Osteocyte (in vitro differentiated cells): Measurements from ENCODE around the gene TNRC6B. TPM values are rescaled to one million over a fixed set of nuclear protein-coding genes. Genes with fewer than 3 reads are reported as not detected.

Experiments
- DNase-seq: peaks from one replicate; pipeline ENCODE4 v3.0.0; 2021; ENCODE audit warnings: mixed read lengths; ENCODE audit not compliant: unreplicated experiment; ENCODE audit errors: extremely low spot score
- H3K27ac Mint-ChIP-seq: one replicate; pipeline ENCODE4 v1.8.0; 2021; ENCODE audit warnings: mild to moderate bottlenecking, mixed read lengths; ENCODE audit not compliant: unreplicated experiment
- H3K27me3 Mint-ChIP-seq: one replicate; pipeline ENCODE4 v1.8.0; 2021; ENCODE audit warnings: mixed read lengths; ENCODE audit not compliant: unreplicated experiment
- H3K36me3 Mint-ChIP-seq: one replicate; pipeline ENCODE4 v1.8.0; 2021; ENCODE audit warnings: mixed read lengths; ENCODE audit not compliant: unreplicated experiment
- H3K4me1 Mint-ChIP-seq: one replicate; pipeline ENCODE4 v1.8.0; 2021; ENCODE audit warnings: mixed read lengths; ENCODE audit not compliant: unreplicated experiment
- H3K4me3 Mint-ChIP-seq: one replicate; pipeline ENCODE4 v1.8.0; 2021; ENCODE audit warnings: mild to moderate bottlenecking, moderate library complexity, mixed read lengths; ENCODE audit not compliant: unreplicated experiment
- H3K9me3 Mint-ChIP-seq: one replicate; pipeline ENCODE4 v1.8.0; 2021; ENCODE audit warnings: mixed read lengths; ENCODE audit not compliant: unreplicated experiment
- total RNA-seq: library from RNA; stranded (reverse); gene quantifications from 2 replicates; pipeline ENCODE4 v1.2.1, GENCODE V29; 2021
- TF ChIP-seq, protein P1 (sequence below): fragments of 200-600 bp; sonication (generic); IDR thresholded peaks from 2 replicates; pipeline ENCODE4 v1.5.0; 2021; ENCODE audit warnings: antibody characterized with exemption, mild to moderate bottlenecking, moderate library complexity

TNRC6B gene
- total RNA-seq, 1 donor from 2014 or later = 47.4 TPM

DNA sequence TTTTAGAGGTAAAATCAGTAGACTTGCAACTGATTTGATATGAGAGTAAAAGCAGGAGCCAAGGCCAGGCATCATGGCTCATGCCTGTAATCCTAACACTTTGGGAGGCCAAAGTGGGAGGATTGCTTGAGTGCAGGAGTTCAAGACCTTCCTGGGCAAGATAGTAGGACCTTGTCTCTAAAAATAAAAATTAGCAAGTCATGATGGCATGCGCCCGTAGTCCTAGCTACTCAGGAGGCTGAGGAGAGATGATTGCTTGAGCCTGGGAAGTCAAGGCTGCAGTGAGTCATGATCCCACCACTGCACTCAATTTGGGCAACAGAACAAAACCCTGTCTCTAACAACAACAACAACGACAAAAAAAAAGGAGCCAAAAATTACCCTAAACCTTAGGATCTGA lies 206.2 kb downstream of the TNRC6B start:
- H3K4me3 Mint-ChIP-seq = no peak overlapping the region
- H3K27ac Mint-ChIP-seq = peak overlapping the region; percentile 40
- DNase-seq = no peak
- TF ChIP-seq, protein P1, sequence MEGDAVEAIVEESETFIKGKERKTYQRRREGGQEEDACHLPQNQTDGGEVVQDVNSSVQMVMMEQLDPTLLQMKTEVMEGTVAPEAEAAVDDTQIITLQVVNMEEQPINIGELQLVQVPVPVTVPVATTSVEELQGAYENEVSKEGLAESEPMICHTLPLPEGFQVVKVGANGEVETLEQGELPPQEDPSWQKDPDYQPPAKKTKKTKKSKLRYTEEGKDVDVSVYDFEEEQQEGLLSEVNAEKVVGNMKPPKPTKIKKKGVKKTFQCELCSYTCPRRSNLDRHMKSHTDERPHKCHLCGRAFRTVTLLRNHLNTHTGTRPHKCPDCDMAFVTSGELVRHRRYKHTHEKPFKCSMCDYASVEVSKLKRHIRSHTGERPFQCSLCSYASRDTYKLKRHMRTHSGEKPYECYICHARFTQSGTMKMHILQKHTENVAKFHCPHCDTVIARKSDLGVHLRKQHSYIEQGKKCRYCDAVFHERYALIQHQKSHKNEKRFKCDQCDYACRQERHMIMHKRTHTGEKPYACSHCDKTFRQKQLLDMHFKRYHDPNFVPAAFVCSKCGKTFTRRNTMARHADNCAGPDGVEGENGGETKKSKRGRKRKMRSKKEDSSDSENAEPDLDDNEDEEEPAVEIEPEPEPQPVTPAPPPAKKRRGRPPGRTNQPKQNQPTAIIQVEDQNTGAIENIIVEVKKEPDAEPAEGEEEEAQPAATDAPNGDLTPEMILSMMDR = no peak
- H3K9me3 Mint-ChIP-seq = no peaks in the 10 kb centered on the region
- no peaks in the 10 kb centered on the region for H3K27me3 Mint-ChIP-seq
- peaks cover 20% of the 10 kb centered on the region for H3K4me1 Mint-ChIP-seq
- H3K36me3 Mint-ChIP-seq = peaks cover 5% of the 10 kb centered on the region

DNA sequence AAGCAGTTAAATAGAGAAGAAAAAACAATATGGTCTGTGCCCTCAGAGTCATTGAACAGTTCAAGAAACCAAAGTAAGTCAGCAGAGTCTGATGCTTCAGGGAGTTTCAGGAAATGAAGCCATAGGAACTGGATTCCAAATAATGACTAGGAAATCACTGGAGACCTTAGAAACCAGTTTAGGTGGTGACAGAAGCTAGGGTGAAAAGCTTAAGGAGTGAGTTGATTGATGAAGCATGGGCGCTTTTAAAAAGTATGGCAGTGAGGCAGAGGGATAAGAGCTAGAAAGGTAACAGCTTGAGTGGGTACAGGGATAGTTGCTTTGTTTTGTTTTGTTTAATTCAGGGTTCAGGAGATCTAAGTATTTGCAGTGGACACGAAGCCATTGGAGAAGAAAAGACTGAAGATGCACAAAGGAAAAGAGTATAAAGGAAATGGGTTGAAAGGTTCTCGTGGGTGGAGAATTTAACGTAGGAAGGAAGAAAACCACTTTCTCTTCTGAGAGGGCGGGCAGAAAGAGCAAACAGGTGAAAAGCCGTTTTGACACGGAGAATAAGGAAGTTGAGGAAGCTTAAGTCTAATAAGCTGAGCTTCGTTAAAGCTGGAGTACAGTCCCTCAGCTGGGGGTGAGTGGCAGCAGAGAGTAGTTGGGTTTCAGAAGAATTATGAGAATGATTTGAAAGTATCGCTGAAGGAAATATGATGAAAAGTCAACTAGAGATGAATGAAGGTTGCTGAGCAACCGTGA lies 207.5 kb downstream of the TNRC6B start:
- DNase-seq = no peak
- Mint-ChIP-seq H3K4me1 (peaks cover 20% of the 10 kb centered on the region), H3K4me3 (no peak overlapping the region), H3K9me3 (no peaks in the 10 kb centered on the region), H3K27ac (no peak overlapping the region), H3K27me3 (no peaks in the 10 kb centered on the region), H3K36me3 (peaks cover 6% of the 10 kb centered on the region)
- TF ChIP-seq, protein P1 = no peak

Other genes starting within 250 kb of the TNRC6B start
- not detected in 2 replicates for gene TMA7B, start 217.5 kb upstream of the TNRC6B start, total RNA-seq
- not detected in 2 replicates for gene FAM83F, start 183.0 kb upstream of the TNRC6B start, total RNA-seq
- 74.1 and 75.0 TPM in 2 replicates for gene ADSL, start 168.6 kb downstream of the TNRC6B start, total RNA-seq
- gene SGSM3, start 192.7 kb downstream of the TNRC6B start, total RNA-seq = 69.8 and 81.6 TPM in 2 replicates